Stomach smooth muscle (tissue), 2 donors: Measurements from ENCODE around the gene SPDYE6.
"Not testable (repeated sequence)": the region's sequence is repeated elsewhere in the genome, so short reads cannot be mapped to it uniquely, and the experiment has no call there.

ENCODE experiments used
- H3K27ac ChIP-seq: one replicate; pipeline ENCODE4 v1.7.0; 2013; ENCODE audit warnings: mild to moderate bottlenecking, low read length, inconsistent platforms
- H3K27me3 ChIP-seq, 2 donors: one replicate each; pipeline ENCODE4 v1.7.0; 2013; ENCODE audit warnings: low read length in 2 of 2; ENCODE audit not compliant: insufficient read depth in 2 of 2, control insufficient read depth in 1 of 2
- H3K36me3 ChIP-seq, 2 donors: one replicate each; pipeline ENCODE4 v1.7.0; 2013; ENCODE audit warnings: low read length in 2 of 2; ENCODE audit not compliant: control insufficient read depth in 2 of 2, insufficient read depth in 2 of 2
- H3K4me1 ChIP-seq: one replicate; pipeline ENCODE4 v1.7.0; 2013; ENCODE audit warnings: low read length; ENCODE audit not compliant: control insufficient read depth, insufficient read depth
- H3K4me3 ChIP-seq, 2 donors: one replicate each; pipeline ENCODE4 v1.7.0; 2013; ENCODE audit warnings: low read length in 2 of 2
- H3K9ac ChIP-seq, 2 donors: one replicate each; pipeline ENCODE4 v1.7.0; 2013; ENCODE audit warnings: low read length in 2 of 2, mild to moderate bottlenecking in 1 of 2
- H3K9me3 ChIP-seq, 2 donors: one replicate each; pipeline ENCODE4 v1.7.0; 2013; ENCODE audit warnings: low read length in 2 of 2; ENCODE audit not compliant: control insufficient read depth in 2 of 2
- donor health status: healthy.
- donor health status: Pancreatic carcinoma.

Gene SPDYE6

GRCh38 chr7:102356344-102356743 is at the start of gene SPDYE6:
SPDYE6 (minus strand) TSS chr7:102356444; CDS start chr7:102356023, 421 bp downstream.
- H3K4me1 ChIP-seq, H3K27me3 ChIP-seq, H3K27ac ChIP-seq, H3K9me3 ChIP-seq, H3K9ac ChIP-seq, H3K4me3 ChIP-seq, H3K36me3 ChIP-seq: not testable (repeated sequence)

GRCh38 chr7:102404862-102405188 is 48.6 kb upstream of the SPDYE6 start:
- H3K27ac ChIP-seq = not testable (repeated sequence)

GRCh38 chr7:102404005-102404861 is 48.0 kb upstream of the SPDYE6 start:
- Histone ChIP-seq H3K27ac (no peak overlapping the region), H3K27me3 (no peaks in the 10 kb centered on the region), H3K9me3 (no peaks in the 10 kb centered on the region), H3K36me3 (peaks cover 55 to 57% of the 10 kb centered on the region in 2 donors), H3K4me3 (no peak overlapping the region), H3K4me1 (no peaks in the 10 kb centered on the region), H3K9ac (no peak overlapping the region)

More at GRCh38 chr7:102404862-102405188, 48.6 kb upstream of the SPDYE6 start:
- peaks cover 55 to 57% of the 10 kb centered on the region in 2 donors for H3K36me3 ChIP-seq
- not testable (repeated sequence) for H3K9me3 ChIP-seq, H3K4me3 ChIP-seq, H3K27me3 ChIP-seq, H3K4me1 ChIP-seq, H3K9ac ChIP-seq

GRCh38 chr7:102403563-102403962 is 47.3 kb upstream of the SPDYE6 start:
- Histone ChIP-seq H3K4me1 (no peaks in the 10 kb centered on the region), H3K4me3 (no peak overlapping the region), H3K27ac (no peak overlapping the region), H3K27me3 (no peaks in the 10 kb centered on the region), H3K9ac (no peak overlapping the region), H3K9me3 (no peaks in the 10 kb centered on the region), H3K36me3 (peaks cover 54 to 57% of the 10 kb centered on the region in 2 donors)

- H3K9ac ChIP-seq = no peak overlapping the region
- no peak overlapping the region for H3K27ac ChIP-seq
- peaks cover 29 to 39% of the 10 kb centered on the region in 2 donors for H3K36me3 ChIP-seq
- H3K27me3 ChIP-seq = no peaks in the 10 kb centered on the region
- no peak overlapping the region for H3K4me3 ChIP-seq
- H3K4me1 ChIP-seq = peaks cover 11% of the 10 kb centered on the region
- H3K9me3 ChIP-seq = no peaks in the 10 kb centered on the region
Measured at GRCh38 chr7:102400360-102400759, 44.1 kb upstream of the SPDYE6 start.

- Histone ChIP-seq H3K27me3 (no peaks in the 10 kb centered on the region), H3K9ac (no peak overlapping the region), H3K27ac (no peak overlapping the region), H3K4me1 (peaks cover 11% of the 10 kb centered on the region), H3K4me3 (no peak overlapping the region), H3K9me3 (no peaks in the 10 kb centered on the region), H3K36me3 (peaks cover 25 to 29% of the 10 kb centered on the region in 2 donors)
Measured at GRCh38 chr7:102398543-102398942, 42.3 kb upstream of the SPDYE6 start.

GRCh38 chr7:102396710-102397019 is 40.4 kb upstream of the SPDYE6 start:
- peaks cover 11% of the 10 kb centered on the region for H3K4me1 ChIP-seq
- no peaks in the 10 kb centered on the region for H3K9me3 ChIP-seq
- peak overlapping the region; percentile 98 to 99 for H3K9ac ChIP-seq
- H3K27ac ChIP-seq = peak overlapping the region; percentile 76
- H3K36me3 ChIP-seq = peaks cover 15% of the 10 kb centered on the region in 2 donors
- no peaks in the 10 kb centered on the region for H3K27me3 ChIP-seq
- H3K4me3 ChIP-seq = peak overlapping the region; percentile 99

GRCh38 chr7:102395873-102396709 is 39.8 kb upstream of the SPDYE6 start, which contains the start of gene PRKRIP1:
PRKRIP1 (plus strand) TSS chr7:102396363; CDS start chr7:102396412, 49 bp downstream.
- Histone ChIP-seq H3K27me3 (no peaks in the 10 kb centered on the region), H3K27ac (peak within 1 kb of the TSS; percentile 76), H3K36me3 (peaks cover 14 to 15% of the 10 kb centered on the region in 2 donors), H3K4me1 (peaks cover 11% of the 10 kb centered on the region), H3K9me3 (no peaks in the 10 kb centered on the region), H3K9ac (peak within 1 kb of the TSS; percentile 98 to 99), H3K4me3 (peak within 1 kb of the TSS; percentile 99)

- Histone ChIP-seq H3K27ac (peak overlapping the region; percentile 76), H3K4me3 (peak overlapping the region; percentile 99), H3K9me3 (no peaks in the 10 kb centered on the region), H3K4me1 (peaks cover 14% of the 10 kb centered on the region), H3K36me3 (peaks cover 10 to 12% of the 10 kb centered on the region in 2 donors), H3K27me3 (no peaks in the 10 kb centered on the region), H3K9ac (peak overlapping the region; percentile 85 to 99)
Measured at GRCh38 chr7:102395592-102395872, 39.3 kb upstream of the SPDYE6 start.

GRCh38 chr7:102393467-102393866 is 37.2 kb upstream of the SPDYE6 start:
- H3K9ac ChIP-seq = no peak overlapping the region
- H3K9me3 ChIP-seq = no peaks in the 10 kb centered on the region
- H3K27me3 ChIP-seq = no peaks in the 10 kb centered on the region
- no peak overlapping the region for H3K4me3 ChIP-seq
- H3K36me3 ChIP-seq = peaks cover 0 to 3% of the 10 kb centered on the region in 2 donors
- peaks cover 14% of the 10 kb centered on the region for H3K4me1 ChIP-seq
- H3K27ac ChIP-seq = no peak overlapping the region

- H3K36me3 ChIP-seq = peaks cover 0 to 3% of the 10 kb centered on the region in 2 donors
- H3K4me3 ChIP-seq = no peak overlapping the region
- H3K9me3 ChIP-seq = no peaks in the 10 kb centered on the region
- H3K27me3 ChIP-seq = no peaks in the 10 kb centered on the region
- no peak overlapping the region for H3K27ac ChIP-seq
- peaks cover 14% of the 10 kb centered on the region for H3K4me1 ChIP-seq
- no peak overlapping the region for H3K9ac ChIP-seq
Measured at GRCh38 chr7:102392330-102392729, 36.1 kb upstream of the SPDYE6 start.
